RWPE1 (cell line): Measurements from ENCODE around the gene PHOX2A.
"Not testable (repeated sequence)": the region's sequence is repeated elsewhere in the genome, so short reads cannot be mapped to it uniquely, and the experiment has no call there.

Experiments
- CTCF ChIA-PET: fragments of 350-600 bp; sonication (Branson Sonifier 250); formaldehyde crosslinking; extraction: SDS; loops from one replicate; lab custom pipeline; 2021; lab: Yijun Ruan, JAX
- POLR2A ChIA-PET: fragments of 400-600 bp; formaldehyde crosslinking; extraction: SDS; loops from one replicate; lab custom pipeline; 2020; ENCODE audit warnings: antibody characterized with exemption; ENCODE audit not compliant: low non-redundant PET; lab: Yijun Ruan, JAX
- DNase-seq: peaks from one replicate; pipeline ENCODE4 v3.0.0; 2012; ENCODE audit warnings: low spot score
- H3K27ac ChIP-seq: fragments of 450-650 bp; 2 replicates; pipeline ENCODE4 v1.5.1; 2017
- TF ChIP-seq, protein P1 (sequence below): fragments of 450-650 bp; conservative IDR thresholded peaks from 2 replicates; pipeline ENCODE4 v1.5.1; 2017; ENCODE audit warnings: low read depth, mild to moderate bottlenecking

The PHOX2A gene

DNA sequence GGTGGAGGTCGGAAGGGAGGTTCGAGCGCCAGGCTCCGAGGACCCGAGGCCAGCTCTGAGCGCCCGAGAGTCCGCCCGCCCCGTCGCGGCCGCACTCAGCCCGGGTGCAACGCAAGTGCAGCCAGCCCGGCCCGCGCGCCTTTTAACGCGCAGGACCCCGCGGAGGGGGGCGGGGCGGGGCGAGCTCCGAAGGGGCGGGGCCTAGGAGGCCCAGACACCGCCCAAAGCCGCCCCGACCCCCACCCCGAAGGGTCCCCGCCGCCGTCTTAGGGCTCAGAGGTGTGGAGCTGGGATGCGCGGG is at the start of gene PHOX2A:
TSS of gene PHOX2A (minus strand) at position 117 of the 301 bp plus-strand sequence. CDS start 172 bp downstream, outside the sequence.
- DNase-seq, result no peak
- POLR2A ChIA-PET, result no interaction called here
- CTCF ChIA-PET, result no interaction called here
- TF ChIP-seq, protein P1, sequence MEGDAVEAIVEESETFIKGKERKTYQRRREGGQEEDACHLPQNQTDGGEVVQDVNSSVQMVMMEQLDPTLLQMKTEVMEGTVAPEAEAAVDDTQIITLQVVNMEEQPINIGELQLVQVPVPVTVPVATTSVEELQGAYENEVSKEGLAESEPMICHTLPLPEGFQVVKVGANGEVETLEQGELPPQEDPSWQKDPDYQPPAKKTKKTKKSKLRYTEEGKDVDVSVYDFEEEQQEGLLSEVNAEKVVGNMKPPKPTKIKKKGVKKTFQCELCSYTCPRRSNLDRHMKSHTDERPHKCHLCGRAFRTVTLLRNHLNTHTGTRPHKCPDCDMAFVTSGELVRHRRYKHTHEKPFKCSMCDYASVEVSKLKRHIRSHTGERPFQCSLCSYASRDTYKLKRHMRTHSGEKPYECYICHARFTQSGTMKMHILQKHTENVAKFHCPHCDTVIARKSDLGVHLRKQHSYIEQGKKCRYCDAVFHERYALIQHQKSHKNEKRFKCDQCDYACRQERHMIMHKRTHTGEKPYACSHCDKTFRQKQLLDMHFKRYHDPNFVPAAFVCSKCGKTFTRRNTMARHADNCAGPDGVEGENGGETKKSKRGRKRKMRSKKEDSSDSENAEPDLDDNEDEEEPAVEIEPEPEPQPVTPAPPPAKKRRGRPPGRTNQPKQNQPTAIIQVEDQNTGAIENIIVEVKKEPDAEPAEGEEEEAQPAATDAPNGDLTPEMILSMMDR, result no peak
- H3K27ac ChIP-seq, result no peak within 1 kb of the TSS

DNA sequence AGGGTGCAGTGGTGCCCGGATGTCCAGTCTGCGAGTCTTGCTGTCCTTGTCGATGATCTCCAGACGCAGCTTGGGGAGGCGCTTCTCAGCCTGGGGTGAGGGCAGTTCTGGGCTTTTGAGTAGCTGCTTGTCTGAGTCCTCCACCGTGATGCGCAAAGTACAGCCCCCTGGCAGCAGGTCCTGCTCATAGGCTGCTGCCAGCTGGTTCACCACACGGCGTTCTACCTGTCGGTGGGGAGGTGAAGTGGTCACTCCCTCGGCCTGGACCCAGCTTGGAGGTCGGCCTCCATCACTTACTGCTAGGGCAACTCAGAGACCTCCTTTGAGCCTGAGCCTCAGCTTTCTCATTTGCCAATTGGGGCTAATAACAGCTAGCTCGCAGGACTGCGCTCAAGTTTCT is 49.4 kb upstream of the PHOX2A start:
- POLR2A ChIA-PET, result no interaction called here

DNA sequence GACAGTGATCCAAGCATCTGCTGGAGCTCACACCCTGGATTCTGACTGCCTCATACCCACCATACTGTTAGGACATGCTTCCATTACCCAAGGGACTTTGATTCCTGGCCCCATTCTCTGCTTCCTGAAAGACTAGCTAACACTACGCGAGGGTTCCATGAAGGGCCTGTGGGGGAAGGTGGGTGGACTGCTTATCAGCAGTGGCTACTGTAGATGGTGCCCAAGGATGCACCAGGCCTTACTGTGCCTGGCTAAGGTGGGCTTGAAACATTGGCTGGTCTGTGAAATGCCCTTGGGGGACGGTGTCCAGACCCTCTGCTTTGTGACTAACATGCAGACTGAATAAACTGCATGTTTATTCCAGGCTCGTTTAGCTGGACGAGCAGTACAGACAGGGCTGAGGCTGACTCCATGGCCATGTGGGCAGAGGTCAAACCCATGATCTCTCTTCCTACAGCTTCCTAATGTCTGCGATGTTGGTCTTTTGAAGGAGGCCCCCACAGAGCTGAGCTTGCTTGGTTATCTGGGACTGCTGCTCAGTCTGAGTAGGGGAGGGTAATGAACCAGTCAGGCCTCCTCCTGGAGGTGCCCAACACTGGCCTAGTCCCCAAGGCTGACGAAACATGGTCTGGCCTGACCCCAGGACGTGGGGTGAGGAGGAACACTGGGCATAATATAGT is 48.3 kb upstream of the PHOX2A start:
- TF ChIP-seq, protein P1, result no peak
- no peak overlapping the region for H3K27ac ChIP-seq
- ChIA-PET CTCF (no interaction called here), POLR2A (no interaction called here)
- no peak for DNase-seq

More for the DNA sequence above, 49.4 kb upstream of the PHOX2A start:
- CTCF ChIA-PET, result no interaction called here
- TF ChIP-seq, protein P1, result no peak
- H3K27ac ChIP-seq, result no peak overlapping the region
- no peak for DNase-seq

DNA sequence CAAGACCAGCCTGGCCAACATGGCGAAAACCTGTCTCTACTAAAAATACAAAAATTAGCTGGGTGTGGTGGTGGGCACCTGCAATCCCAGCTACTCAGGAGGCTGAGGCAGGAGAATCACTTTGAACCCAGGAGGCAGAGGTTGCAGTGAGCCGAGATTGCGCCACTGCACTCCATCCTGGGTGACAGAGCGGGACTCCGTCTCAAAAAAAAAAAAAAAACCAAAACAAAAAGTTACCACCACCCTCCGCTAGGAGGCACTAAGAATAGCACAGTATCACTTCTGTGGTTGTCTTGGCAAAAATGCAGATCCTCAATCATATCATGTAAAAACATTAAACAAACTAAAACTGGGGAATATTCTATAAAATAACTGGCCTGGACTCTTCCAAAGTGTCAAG is 46.8 kb upstream of the PHOX2A start:
- POLR2A ChIA-PET, H3K27ac ChIP-seq, DNase-seq: not testable (repeated sequence)
- CTCF ChIA-PET, result interaction anchor here (0.7 kb wide), 1 partner anchor 36 kb away, joined by 3 read pairs; no protein-coding TSS in a partner anchor

DNA sequence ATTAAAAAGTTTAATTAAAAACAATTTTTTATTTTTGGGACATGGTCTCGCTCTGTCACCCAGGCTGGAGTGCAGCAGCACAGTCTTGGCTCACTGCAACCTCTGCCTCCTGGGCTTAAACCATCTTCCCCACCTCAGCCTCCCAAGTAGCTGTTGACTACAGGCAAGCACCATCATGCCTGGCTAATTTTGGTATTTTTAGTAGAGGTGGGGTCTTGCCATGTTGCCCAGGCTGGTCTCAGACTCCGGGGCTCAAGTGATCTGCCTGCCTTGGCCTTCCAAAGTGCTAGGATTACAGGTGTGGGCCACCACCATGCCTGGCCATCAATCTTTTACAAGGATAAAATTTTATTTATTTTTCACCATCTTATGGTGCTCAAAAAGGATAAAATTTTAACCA is 43.3 kb upstream of the PHOX2A start:
- ChIA-PET CTCF (no interaction called here), POLR2A (no interaction called here)
- no peak overlapping the region for H3K27ac ChIP-seq
- TF ChIP-seq, protein P1, result no peak
- no peak for DNase-seq

DNA sequence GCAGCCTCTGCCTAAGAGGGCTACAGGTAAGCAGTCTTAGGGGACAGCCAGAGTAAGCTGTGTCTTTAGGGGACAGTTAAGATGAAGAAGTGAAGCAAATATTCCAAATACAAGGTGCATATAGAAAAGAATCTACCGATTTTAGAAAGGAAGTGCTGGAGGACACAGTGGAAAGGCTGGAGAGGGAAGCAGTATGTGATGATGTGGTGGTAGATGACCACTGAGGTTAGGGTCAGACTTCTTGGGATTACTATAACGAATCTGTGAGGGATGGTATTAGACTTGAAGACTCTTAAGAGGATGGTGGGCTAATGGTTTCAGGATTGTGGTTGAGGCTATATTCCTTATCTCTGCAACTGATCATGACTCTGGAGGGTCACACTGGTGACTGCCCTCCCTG is 40.0 kb upstream of the PHOX2A start:
- POLR2A ChIA-PET, result no interaction called here
- TF ChIP-seq, protein P1, result no peak
- DNase-seq, result no peak
- no peak overlapping the region for H3K27ac ChIP-seq
- CTCF ChIA-PET, result no interaction called here

DNA sequence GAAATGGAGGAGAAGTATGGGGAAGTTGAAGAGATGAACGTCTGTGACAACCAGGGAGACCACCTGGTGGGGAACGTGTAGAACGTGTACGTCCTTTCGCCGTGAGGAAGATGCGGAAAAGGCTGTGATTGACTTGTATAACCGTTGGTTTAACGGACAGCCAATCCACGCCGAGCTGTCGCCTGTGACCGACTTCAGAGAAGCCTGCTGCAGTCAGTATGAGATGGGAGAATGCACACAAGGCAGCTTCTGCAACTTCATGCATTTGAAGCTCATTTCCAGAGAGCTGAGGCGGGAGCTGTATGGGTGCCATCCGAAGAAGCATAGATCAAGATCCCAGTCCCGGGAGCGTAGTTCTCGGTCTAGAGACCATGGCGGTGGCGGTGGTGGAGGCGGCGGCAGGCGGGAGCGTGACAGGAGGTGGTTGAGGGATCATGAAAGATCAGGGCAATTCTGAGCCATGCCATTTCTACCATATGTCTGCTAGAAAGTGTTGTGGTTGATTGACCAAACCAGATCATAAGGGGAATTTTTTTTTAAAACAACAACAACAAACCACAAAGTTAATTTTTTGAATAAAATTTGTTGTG is 36.8 kb upstream of the PHOX2A start:
- no peak for DNase-seq
- TF ChIP-seq, protein P1, result no peak
- POLR2A ChIA-PET, result no interaction called here
- H3K27ac ChIP-seq, result no peak overlapping the region
- CTCF ChIA-PET, result interaction anchor here (0.9 kb wide), 1 partner anchor 153 kb away, joined by 3 read pairs; the partner anchor contains the start of gene CLPB
